ENCODE data around the gene ZEB1. TPM values are rescaled to one million over a fixed set of nuclear protein-coding genes. Genes with fewer than 3 reads are reported as not detected.
A peak's percentile ranks its signal among the peaks of the same experiment; 100 is the strongest.
"Not testable (repeated sequence)": the region's sequence is repeated elsewhere in the genome, so short reads cannot be mapped to it uniquely, and the experiment has no call there.

The ZEB1 gene
- total RNA-seq, 1 donor from 2014 or later: 9.3 TPM

- ATAC-seq (no peak), DNase-seq (ENCODE audit: low spot score) (no peak)
Measured at GRCh38 chr10:31362023-31362641, 43.1 kb downstream of the ZEB1 start.

GRCh38 chr10:31363696-31364095, 44.7 kb downstream of the ZEB1 start:
- not testable (repeated sequence) for ATAC-seq; DNase-seq (ENCODE audit: low spot score)

GRCh38 chr10:31364238-31364637, 45.2 kb downstream of the ZEB1 start:
- ATAC-seq; DNase-seq (ENCODE audit: low spot score): not testable (repeated sequence)

- no peak for DNase-seq (ENCODE audit: low spot score)
- ATAC-seq: no peak
Measured at GRCh38 chr10:31366703-31367102, 47.7 kb downstream of the ZEB1 start.

GRCh38 chr10:31368724-31369123, 49.7 kb downstream of the ZEB1 start:
- ATAC-seq (peak; percentile 68), DNase-seq (ENCODE audit: low spot score) (no peak)

- DNase-seq (ENCODE audit: low spot score) (no peak), ATAC-seq (no peak)
Measured at GRCh38 chr10:31372439-31372838, 53.4 kb downstream of the ZEB1 start.

GRCh38 chr10:31374146-31374696, 55.2 kb downstream of the ZEB1 start:
- ATAC-seq (peak; percentile 49), DNase-seq (ENCODE audit: low spot score) (no peak)

- DNase-seq (ENCODE audit: low spot score) (no peak), ATAC-seq (no peak)
Measured at GRCh38 chr10:31381171-31381570, 62.2 kb downstream of the ZEB1 start.

GRCh38 chr10:31381766-31382316, 62.8 kb downstream of the ZEB1 start:
- ATAC-seq (no peak), DNase-seq (ENCODE audit: low spot score) (no peak)

- no peak for ATAC-seq
- no peak for DNase-seq (ENCODE audit: low spot score)
Measured at GRCh38 chr10:31383810-31384588, 65.0 kb downstream of the ZEB1 start.

GRCh38 chr10:31384589-31384949, 65.6 kb downstream of the ZEB1 start:
- no peak for ATAC-seq

GRCh38 chr10:31390804-31391203, 71.8 kb downstream of the ZEB1 start:
- ATAC-seq (no peak), DNase-seq (ENCODE audit: low spot score) (no peak)

More at GRCh38 chr10:31384589-31384949, 65.6 kb downstream of the ZEB1 start:
- no peak for DNase-seq (ENCODE audit: low spot score)

- no peak for ATAC-seq
- DNase-seq (ENCODE audit: low spot score): no peak
Measured at GRCh38 chr10:31393844-31394243, 74.8 kb downstream of the ZEB1 start.

GRCh38 chr10:31395695-31396094, 76.7 kb downstream of the ZEB1 start:
- ATAC-seq: no peak
- DNase-seq (ENCODE audit: low spot score): no peak

- no peak for DNase-seq (ENCODE audit: low spot score)
- ATAC-seq: no peak
Measured at GRCh38 chr10:31396376-31396775, 77.4 kb downstream of the ZEB1 start.

- ATAC-seq: no peak
- no peak for DNase-seq (ENCODE audit: low spot score)
Measured at GRCh38 chr10:31397852-31398251, 78.8 kb downstream of the ZEB1 start.

- no peak for DNase-seq (ENCODE audit: low spot score)
- no peak for ATAC-seq
Measured at GRCh38 chr10:31399171-31399570, 80.2 kb downstream of the ZEB1 start.

- ATAC-seq: no peak
- no peak for DNase-seq (ENCODE audit: low spot score)
Measured at GRCh38 chr10:31399631-31400030, 80.6 kb downstream of the ZEB1 start.

- ATAC-seq (no peak), DNase-seq (ENCODE audit: low spot score) (no peak)
Measured at GRCh38 chr10:31401287-31401686, 82.3 kb downstream of the ZEB1 start.

GRCh38 chr10:31404640-31405039, 85.6 kb downstream of the ZEB1 start:
- no peak for DNase-seq (ENCODE audit: low spot score)
- peak; percentile 83 for ATAC-seq

- not testable (repeated sequence) for DNase-seq (ENCODE audit: low spot score); ATAC-seq
Measured at GRCh38 chr10:31405829-31406228, 86.8 kb downstream of the ZEB1 start.

- ATAC-seq; DNase-seq (ENCODE audit: low spot score): not testable (repeated sequence)
Measured at GRCh38 chr10:31412397-31412796, 93.4 kb downstream of the ZEB1 start.

Measured in left lobe of liver (tissue), 2 donors.